ENCODE measurements around the gene SAP30L. TPM values are rescaled to one million over a fixed set of nuclear protein-coding genes. Genes with fewer than 3 reads are reported as not detected.

Gene SAP30L
- total and polyA plus RNA-seq, 2 of the 4 experiments (the other 2 are of a cell fraction), result 9.7 to 17.6 TPM

DNA sequence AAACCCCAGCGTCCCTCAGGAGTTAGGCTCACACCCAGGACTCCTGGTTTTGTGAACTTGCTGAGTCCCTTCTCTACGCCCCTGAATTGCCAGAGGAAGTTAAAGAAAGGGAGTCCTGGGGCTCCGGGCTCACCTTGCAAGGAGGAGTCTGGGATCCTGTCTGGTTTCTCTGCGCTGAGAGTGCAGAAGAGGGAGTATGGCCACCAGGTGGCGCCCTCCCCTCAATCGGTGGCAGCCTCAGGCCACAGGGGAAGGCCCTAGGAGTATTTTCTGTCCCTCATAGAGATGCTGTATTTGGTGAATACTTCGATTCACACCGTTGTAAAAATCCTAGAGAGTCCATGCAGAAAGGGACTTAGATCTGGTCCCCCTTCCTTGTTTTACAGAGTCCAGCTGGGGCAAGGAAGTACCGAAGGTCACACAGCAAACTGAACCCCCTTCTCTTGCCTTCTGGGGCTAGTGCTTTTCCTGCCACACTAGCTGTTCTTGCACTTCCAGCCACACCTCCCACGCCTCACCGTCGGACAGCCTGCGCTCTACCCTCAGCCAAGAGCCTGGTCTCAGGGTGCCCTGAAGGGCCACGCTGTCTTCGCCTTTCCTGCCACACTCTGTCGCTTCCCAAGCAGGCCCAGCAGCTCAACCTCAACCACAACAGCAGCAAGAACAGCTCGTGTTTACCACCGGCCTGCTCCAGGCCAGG lies 22.0 kb downstream of the SAP30L start:
- Histone ChIP-seq H3K9me3 (ENCODE audit: control insufficient read depth, insufficient read depth, low read length) (0 out of 2 replicates have a peak, but pooled peaks cover 3% of the 10 kb centered on the region), H2BK15ac (ENCODE audit: low read depth, low read length) (no peak overlapping the region), H2AK9ac (replicated peaks; ENCODE audit: low read depth, low read length, poor library complexity) (no peak overlapping the region), H4K5ac (ENCODE audit: low read depth, low read length) (no peak overlapping the region), H3K4ac (ENCODE audit: low read depth, low read length) (no peak overlapping the region), H2BK5ac (ENCODE audit: low read depth, low read length, poor library complexity, severe bottlenecking) (no peak overlapping the region), H3K4me2 (ENCODE audit: low read depth, low read length) (no peak overlapping the region), H4K20me1 (ENCODE audit: insufficient read depth, low read length) (peaks cover 3% of the 10 kb centered on the region; the same call in 1 of the 2 replicates), H3K79me1 (ENCODE audit: low read depth in 1 of 2, low read length in 2 of 2) (no peaks in the 10 kb centered on the region), H3K27me3 (ENCODE audit: control insufficient read depth, insufficient read depth, low read length) (peaks cover 30% of the 10 kb centered on the region), H2BK20ac (ENCODE audit: low read depth, low read length) (no peak overlapping the region), H3K9me1 (ENCODE audit: insufficient read depth, low read length) (no peaks in the 10 kb centered on the region), H2AK5ac (ENCODE audit: low read depth, low read length) (no peak overlapping the region), H3K4me1 (ENCODE audit: control insufficient read depth, insufficient read depth, low read length) (peaks cover 2% of the 10 kb centered on the region; the same call in 1 of the 2 replicates), H3K23ac (ENCODE audit: low read depth, low read length) (no peak overlapping the region), H3K14ac (replicated peaks; ENCODE audit: low read depth, low read length) (no peak overlapping the region), H3K18ac (ENCODE audit: low read depth, low read length) (no peak overlapping the region), H3K4me3 (ENCODE audit: insufficient read depth, low read depth, low read length) (no peak overlapping the region), H3K27ac (ENCODE audit: insufficient read depth, low read length) (no peak overlapping the region), H2AFZ (replicated peaks; ENCODE audit: low read length, poor library complexity) (peak overlapping the region; percentile 4), H3K9ac (ENCODE audit: low read depth, low read length) (no peak overlapping the region), H2BK120ac (ENCODE audit: low read depth, low read length) (no peak overlapping the region), H4K8ac (ENCODE audit: low read depth in 2 of 2, low read length in 2 of 2) (no peak overlapping the region), H3K56ac (ENCODE audit: extremely low read depth, insufficient read depth, low read length) (no peak overlapping the region), H4K91ac (ENCODE audit: insufficient read depth, low read depth, low read length) (no peak overlapping the region), H3K36me3 (ENCODE audit: control insufficient read depth, insufficient read depth, low read length) (no peaks in the 10 kb centered on the region)
- ATAC-seq (ENCODE audit: low read depth) (peak; percentile 92), DNase-seq (peak; percentile 53)
- ChIA-PET CTCF (interaction anchor here (0.7 to 1.3 kb wide), 3 partner anchors 10 to 143 kb away, joined by 3 read pairs; no protein-coding TSS in a partner anchor), POLR2A (ENCODE audit: unreplicated experiment) (no interaction called here)
- WGBS, 2 experiments (ENCODE audit: extremely low coverage in 2 of 2, insufficient read length in 1 of 2), result 86% methylated on average over 1 of the region's 18 CpGs; no CpG with 5 or more reads in 1 of the 2 experiments
- BruUV-seq (replicated peaks), result no TSS peak
- dilution Hi-C loops (cut with HindIII; ENCODE audit: low sequenced_read_pairs, unreplicated experiment) (no loop called here), intact Hi-C loops (cut with micrococcal nuclease) (loop anchor here (1.0 to 5.0 kb wide), 4 partner anchors 142 to 396 kb away; no protein-coding TSS in a partner anchor), in situ Hi-C loops (cut with MboI; ENCODE audit: low sequenced_read_pairs) (loop anchor here (5.0 to 25.0 kb wide), 2 partner anchors 139 to 344 kb away; no protein-coding TSS in a partner anchor)
- TF ChIP-seq CHD1 (IDR thresholded peaks at IDR 0.05; ENCODE audit: low read depth, low read length) (no peak), CEBPB (IDR thresholded peaks at IDR 0.05; ENCODE audit: low read depth, low read length) (no peak), BHLHE40 (IDR thresholded peaks at IDR 0.05; ENCODE audit: low read depth, low read length) (no peak), POLR2A (IDR thresholded peaks at IDR 0.05; ENCODE audit: low read depth, low read length) (no peak), SMC3 (IDR thresholded peaks at IDR 0.05; ENCODE audit: low read depth, low read length) (peak; percentile 88), RCOR1 (IDR thresholded peaks at IDR 0.05; ENCODE audit: insufficient replicate concordance, low read length) (no peak), RAD21 (IDR thresholded peaks at IDR 0.05; ENCODE audit: low read length) (peak; percentile 76), MAFK (IDR thresholded peaks at IDR 0.05; ENCODE audit: low read depth, low read length) (no peak), NFE2L2 (IDR thresholded peaks at IDR 0.05; ENCODE audit: low read depth, low read length) (no peak), MXI1 (IDR thresholded peaks at IDR 0.05; ENCODE audit: borderline replicate concordance, low read depth, low read length) (no peak), FOS (IDR thresholded peaks at IDR 0.05; ENCODE audit: low read depth, low read length) (no peak), MAZ (IDR thresholded peaks at IDR 0.05; ENCODE audit: borderline replicate concordance, low read depth, low read length) (no peak), RFX5 (IDR thresholded peaks at IDR 0.05; ENCODE audit: low read depth, low read length) (no peak)
- TF ChIP-seq, protein P1, sequence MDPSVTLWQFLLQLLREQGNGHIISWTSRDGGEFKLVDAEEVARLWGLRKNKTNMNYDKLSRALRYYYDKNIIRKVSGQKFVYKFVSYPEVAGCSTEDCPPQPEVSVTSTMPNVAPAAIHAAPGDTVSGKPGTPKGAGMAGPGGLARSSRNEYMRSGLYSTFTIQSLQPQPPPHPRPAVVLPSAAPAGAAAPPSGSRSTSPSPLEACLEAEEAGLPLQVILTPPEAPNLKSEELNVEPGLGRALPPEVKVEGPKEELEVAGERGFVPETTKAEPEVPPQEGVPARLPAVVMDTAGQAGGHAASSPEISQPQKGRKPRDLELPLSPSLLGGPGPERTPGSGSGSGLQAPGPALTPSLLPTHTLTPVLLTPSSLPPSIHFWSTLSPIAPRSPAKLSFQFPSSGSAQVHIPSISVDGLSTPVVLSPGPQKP (IDR thresholded peaks at IDR 0.05; ENCODE audit: borderline replicate concordance, low read depth, low read length), result no peak
- TF ChIP-seq, protein P2, sequence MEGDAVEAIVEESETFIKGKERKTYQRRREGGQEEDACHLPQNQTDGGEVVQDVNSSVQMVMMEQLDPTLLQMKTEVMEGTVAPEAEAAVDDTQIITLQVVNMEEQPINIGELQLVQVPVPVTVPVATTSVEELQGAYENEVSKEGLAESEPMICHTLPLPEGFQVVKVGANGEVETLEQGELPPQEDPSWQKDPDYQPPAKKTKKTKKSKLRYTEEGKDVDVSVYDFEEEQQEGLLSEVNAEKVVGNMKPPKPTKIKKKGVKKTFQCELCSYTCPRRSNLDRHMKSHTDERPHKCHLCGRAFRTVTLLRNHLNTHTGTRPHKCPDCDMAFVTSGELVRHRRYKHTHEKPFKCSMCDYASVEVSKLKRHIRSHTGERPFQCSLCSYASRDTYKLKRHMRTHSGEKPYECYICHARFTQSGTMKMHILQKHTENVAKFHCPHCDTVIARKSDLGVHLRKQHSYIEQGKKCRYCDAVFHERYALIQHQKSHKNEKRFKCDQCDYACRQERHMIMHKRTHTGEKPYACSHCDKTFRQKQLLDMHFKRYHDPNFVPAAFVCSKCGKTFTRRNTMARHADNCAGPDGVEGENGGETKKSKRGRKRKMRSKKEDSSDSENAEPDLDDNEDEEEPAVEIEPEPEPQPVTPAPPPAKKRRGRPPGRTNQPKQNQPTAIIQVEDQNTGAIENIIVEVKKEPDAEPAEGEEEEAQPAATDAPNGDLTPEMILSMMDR (conservative IDR thresholded peaks at IDR 0.05; ENCODE audit: low read depth, low read length), result peak; percentile 85

Data from IMR-90 (cell line).